Hepatocyte (in vitro differentiated cells): ENCODE measurements around the gene RUNX1.

Source experiments
- CTCF ChIP-seq: fragments of 200-600 bp; sonication (generic); IDR thresholded peaks from 2 replicates; pipeline ENCODE4 v1.5.1; 2016; ENCODE audit warnings: antibody characterized with exemption, mild to moderate bottlenecking; ENCODE audit not compliant: poor library complexity
- EZH2 ChIP-seq: fragments of 200-600 bp; sonication (generic); IDR thresholded peaks from 2 replicates; pipeline ENCODE4 v1.6.1; 2016; ENCODE audit warnings: antibody characterized with exemption, mild to moderate bottlenecking, borderline replicate concordance

- no peak for TF ChIP-seq CTCF
- no peak for TF ChIP-seq EZH2
Observed at GRCh38 chr21:34909492-34910292, 139.4 kb downstream of the RUNX1 start.
